WTC11 (cell line): ENCODE measurements around the gene RAI1.

Experiments
- ATF1 ChIP-seq: sonication (generic); formaldehyde crosslinking; IDR thresholded peaks from 2 replicates; pipeline ENCODE4 v1.8.1; 2023; ENCODE audit warnings: mild to moderate bottlenecking, moderate library complexity, missing genetic modification reagents
- ATF2 ChIP-seq: sonication (generic); formaldehyde crosslinking; IDR thresholded peaks from 2 replicates; pipeline ENCODE4 v1.8.1; 2022; ENCODE audit warnings: low read depth, missing genetic modification reagents, borderline replicate concordance
- CTCF ChIP-seq: fragments of 200-600 bp; IDR thresholded peaks from 2 replicates; pipeline ENCODE4 v1.8.0; 2022; ENCODE audit warnings: antibody characterized with exemption
- ETV6 ChIP-seq: sonication (generic); formaldehyde crosslinking; IDR thresholded peaks from 2 replicates; pipeline ENCODE4 v1.8.1; 2022; ENCODE audit warnings: mild to moderate bottlenecking, missing genetic modification reagents
- NFYB ChIP-seq: sonication (generic); formaldehyde crosslinking; conservative IDR thresholded peaks from 2 replicates; pipeline ENCODE4 v1.8.0; 2022; ENCODE audit warnings: low read depth, missing genetic modification reagents
- SP1 ChIP-seq: sonication (generic); formaldehyde crosslinking; conservative IDR thresholded peaks from 2 replicates; pipeline ENCODE4 v1.8.1; 2022; ENCODE audit warnings: missing genetic modification reagents
- USF2 ChIP-seq: sonication (generic); formaldehyde crosslinking; IDR thresholded peaks from 2 replicates; pipeline ENCODE4 v1.8.1; 2023; ENCODE audit warnings: mild to moderate bottlenecking, missing genetic modification reagents, moderate library complexity
- ZNF121 ChIP-seq: sonication (generic); formaldehyde crosslinking; IDR thresholded peaks from 2 replicates; pipeline ENCODE4 v1.8.0; 2023; ENCODE audit warnings: missing genetic modification reagents
- TF ChIP-seq, protein P1 (sequence below): sonication (generic); formaldehyde crosslinking; IDR thresholded peaks from 2 replicates; pipeline ENCODE4 v1.8.0; 2022; ENCODE audit warnings: mild to moderate bottlenecking, missing genetic modification reagents
- TF ChIP-seq, protein P2 (sequence below): sonication (generic); formaldehyde crosslinking; conservative IDR thresholded peaks from 2 replicates; pipeline ENCODE4 v1.8.1; 2023; ENCODE audit warnings: mild to moderate bottlenecking, low read depth, missing genetic modification reagents, moderate library complexity

GRCh38 chr17:17699491-17699890 is 18.2 kb downstream of the RAI1 start:
- TF ChIP-seq CTCF, result no peak
- no peak for TF ChIP-seq ATF1 (CRISPR knock-in tag)
- no peak for TF ChIP-seq ETV6 (CRISPR knock-in tag)
- TF ChIP-seq, protein P1, sequence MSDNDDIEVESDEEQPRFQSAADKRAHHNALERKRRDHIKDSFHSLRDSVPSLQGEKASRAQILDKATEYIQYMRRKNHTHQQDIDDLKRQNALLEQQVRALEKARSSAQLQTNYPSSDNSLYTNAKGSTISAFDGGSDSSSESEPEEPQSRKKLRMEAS (CRISPR knock-in tag), result no peak
- no peak for TF ChIP-seq ATF2 (CRISPR knock-in tag)
- TF ChIP-seq NFYB, result no peak
- TF ChIP-seq USF2 (CRISPR knock-in tag), result no peak
- TF ChIP-seq ZNF121 (CRISPR knock-in tag), result no peak
- TF ChIP-seq SP1, result no peak
- TF ChIP-seq, protein P2, sequence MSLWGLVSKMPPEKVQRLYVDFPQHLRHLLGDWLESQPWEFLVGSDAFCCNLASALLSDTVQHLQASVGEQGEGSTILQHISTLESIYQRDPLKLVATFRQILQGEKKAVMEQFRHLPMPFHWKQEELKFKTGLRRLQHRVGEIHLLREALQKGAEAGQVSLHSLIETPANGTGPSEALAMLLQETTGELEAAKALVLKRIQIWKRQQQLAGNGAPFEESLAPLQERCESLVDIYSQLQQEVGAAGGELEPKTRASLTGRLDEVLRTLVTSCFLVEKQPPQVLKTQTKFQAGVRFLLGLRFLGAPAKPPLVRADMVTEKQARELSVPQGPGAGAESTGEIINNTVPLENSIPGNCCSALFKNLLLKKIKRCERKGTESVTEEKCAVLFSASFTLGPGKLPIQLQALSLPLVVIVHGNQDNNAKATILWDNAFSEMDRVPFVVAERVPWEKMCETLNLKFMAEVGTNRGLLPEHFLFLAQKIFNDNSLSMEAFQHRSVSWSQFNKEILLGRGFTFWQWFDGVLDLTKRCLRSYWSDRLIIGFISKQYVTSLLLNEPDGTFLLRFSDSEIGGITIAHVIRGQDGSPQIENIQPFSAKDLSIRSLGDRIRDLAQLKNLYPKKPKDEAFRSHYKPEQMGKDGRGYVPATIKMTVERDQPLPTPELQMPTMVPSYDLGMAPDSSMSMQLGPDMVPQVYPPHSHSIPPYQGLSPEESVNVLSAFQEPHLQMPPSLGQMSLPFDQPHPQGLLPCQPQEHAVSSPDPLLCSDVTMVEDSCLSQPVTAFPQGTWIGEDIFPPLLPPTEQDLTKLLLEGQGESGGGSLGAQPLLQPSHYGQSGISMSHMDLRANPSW, result no peak
